Measurements from ENCODE around the gene CDK6. TPM values are rescaled to one million over a fixed set of nuclear protein-coding genes. Genes with fewer than 3 reads are reported as not detected.

CDK6 gene
- total RNA-seq, 2 donors from 2014 or later = 13.6 to 39.9 TPM

DNA sequence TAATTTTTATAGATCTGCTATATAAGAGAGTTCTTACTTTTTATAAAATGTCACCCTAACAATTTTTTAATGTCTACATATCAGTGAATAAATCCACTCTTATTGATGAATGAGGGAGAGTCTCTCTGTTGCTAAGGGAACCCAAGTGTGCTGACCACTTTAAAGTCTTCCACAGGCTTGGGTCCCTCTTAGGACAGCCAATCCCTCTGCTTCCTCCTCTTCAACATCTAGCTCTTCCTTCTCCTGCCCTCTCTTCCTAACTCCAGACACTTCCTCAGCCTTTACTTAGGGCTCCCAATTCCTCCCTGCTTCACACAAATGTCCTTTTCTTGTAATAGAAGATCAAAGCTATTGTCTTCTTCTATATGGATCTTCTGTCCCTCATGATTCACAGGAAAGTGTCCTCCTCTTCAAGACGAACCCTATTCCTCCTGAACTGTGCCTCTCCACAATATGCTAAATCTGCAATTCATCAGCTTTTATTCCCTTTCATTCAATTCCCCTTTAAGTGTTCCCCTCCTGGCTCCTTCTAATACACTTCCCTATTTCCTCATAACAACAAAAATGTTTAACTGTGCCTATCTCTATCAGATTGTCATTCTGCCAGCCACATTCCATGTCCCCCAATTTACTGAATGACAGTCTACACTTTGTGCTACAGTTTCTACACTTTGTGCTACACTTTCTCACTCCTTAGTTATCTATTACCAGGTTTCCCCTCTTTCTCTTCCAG lies 37.7 kb downstream of the CDK6 start:
- no peak overlapping the region for H3K4me3 ChIP-seq
- H3K27ac ChIP-seq = peak overlapping the region in 1 of 2 donors; percentile 11
- peaks cover 3% of the 10 kb centered on the region for H3K4me1 ChIP-seq (replicated peaks)
- WGBS = 29% methylated on average over 1 of the region's 1 CpG
- H3K36me3 ChIP-seq = no peaks in the 10 kb centered on the region
- DNase-seq (ENCODE audit: low spot score) = no peak
- H3K9me3 ChIP-seq = no peaks in the 10 kb centered on the region
- H3K27me3 ChIP-seq (replicated peaks; ENCODE audit: insufficient read depth) = no peaks in the 10 kb centered on the region
- intact Hi-C loops (cut with DNase I) = no loop called here
- TF ChIP-seq POLR2AphosphoS5 (IDR thresholded peaks at IDR 0.05) = no peak
- no peak for TF ChIP-seq POLR2A (IDR thresholded peaks at IDR 0.05)

DNA sequence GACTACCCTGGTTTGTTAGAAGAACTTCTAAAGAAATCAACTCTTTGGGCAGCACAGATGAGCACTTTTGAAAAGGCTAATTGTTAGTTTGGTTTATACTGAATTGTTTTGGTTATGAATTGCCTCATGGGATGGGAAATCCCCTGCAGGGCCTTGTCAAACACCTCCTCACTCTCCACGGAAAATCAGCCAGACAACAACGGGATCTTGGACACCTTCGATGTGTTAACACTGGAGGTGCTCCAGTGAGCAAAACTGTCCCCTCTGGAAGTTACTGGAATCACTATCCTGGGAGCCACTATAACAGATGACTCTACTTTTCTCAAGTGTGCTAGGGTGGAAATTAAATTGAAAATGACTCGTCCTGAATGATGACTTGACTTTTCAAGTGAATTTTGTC lies 38.7 kb downstream of the CDK6 start:
- WGBS = 41% methylated on average over 4 of the region's 4 CpGs
- H3K4me1 ChIP-seq (replicated peaks) = peaks cover 3% of the 10 kb centered on the region
- TF ChIP-seq POLR2AphosphoS5 (IDR thresholded peaks at IDR 0.05) (no peak), POLR2A (IDR thresholded peaks at IDR 0.05) (no peak)
- TF ChIP-seq, protein P1, sequence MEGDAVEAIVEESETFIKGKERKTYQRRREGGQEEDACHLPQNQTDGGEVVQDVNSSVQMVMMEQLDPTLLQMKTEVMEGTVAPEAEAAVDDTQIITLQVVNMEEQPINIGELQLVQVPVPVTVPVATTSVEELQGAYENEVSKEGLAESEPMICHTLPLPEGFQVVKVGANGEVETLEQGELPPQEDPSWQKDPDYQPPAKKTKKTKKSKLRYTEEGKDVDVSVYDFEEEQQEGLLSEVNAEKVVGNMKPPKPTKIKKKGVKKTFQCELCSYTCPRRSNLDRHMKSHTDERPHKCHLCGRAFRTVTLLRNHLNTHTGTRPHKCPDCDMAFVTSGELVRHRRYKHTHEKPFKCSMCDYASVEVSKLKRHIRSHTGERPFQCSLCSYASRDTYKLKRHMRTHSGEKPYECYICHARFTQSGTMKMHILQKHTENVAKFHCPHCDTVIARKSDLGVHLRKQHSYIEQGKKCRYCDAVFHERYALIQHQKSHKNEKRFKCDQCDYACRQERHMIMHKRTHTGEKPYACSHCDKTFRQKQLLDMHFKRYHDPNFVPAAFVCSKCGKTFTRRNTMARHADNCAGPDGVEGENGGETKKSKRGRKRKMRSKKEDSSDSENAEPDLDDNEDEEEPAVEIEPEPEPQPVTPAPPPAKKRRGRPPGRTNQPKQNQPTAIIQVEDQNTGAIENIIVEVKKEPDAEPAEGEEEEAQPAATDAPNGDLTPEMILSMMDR (IDR thresholded peaks at IDR 0.05) = no peak
- no peak overlapping the region for H3K4me3 ChIP-seq
- intact Hi-C loops (cut with DNase I) = no loop called here
- no peak for DNase-seq (ENCODE audit: low spot score)
- no peak overlapping the region for H3K27ac ChIP-seq
- no peaks in the 10 kb centered on the region for H3K36me3 ChIP-seq
- no peaks in the 10 kb centered on the region for H3K27me3 ChIP-seq (replicated peaks; ENCODE audit: insufficient read depth)
- H3K9me3 ChIP-seq = no peaks in the 10 kb centered on the region

DNA sequence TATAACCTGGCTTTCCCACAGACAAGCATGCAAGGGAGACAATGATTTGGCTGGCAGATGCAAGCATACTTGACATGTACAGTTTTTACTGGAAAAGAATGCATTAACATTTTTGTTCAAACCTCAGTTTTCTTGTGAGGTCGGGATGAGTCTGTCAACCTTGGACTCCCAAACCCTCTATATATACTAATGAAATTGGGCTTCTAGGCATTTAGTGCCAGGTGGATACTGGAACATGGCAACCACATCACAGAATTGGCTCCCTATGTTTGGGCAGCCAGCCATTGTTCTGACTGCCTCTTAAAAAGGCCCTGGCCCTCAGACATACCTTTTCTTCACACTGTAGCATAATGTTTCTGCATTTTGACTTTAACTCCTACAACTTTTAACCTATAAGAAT lies 39.1 kb downstream of the CDK6 start:
- peaks cover 3% of the 10 kb centered on the region for H3K4me1 ChIP-seq (replicated peaks)
- H3K9me3 ChIP-seq = no peaks in the 10 kb centered on the region
- H3K36me3 ChIP-seq = no peaks in the 10 kb centered on the region
- intact Hi-C loops (cut with DNase I) = no loop called here
- H3K4me3 ChIP-seq = no peak overlapping the region
- no peak overlapping the region for H3K27ac ChIP-seq
- TF ChIP-seq POLR2AphosphoS5 (IDR thresholded peaks at IDR 0.05) = no peak
- TF ChIP-seq, protein P1 (IDR thresholded peaks at IDR 0.05) = no peak
- no peak for TF ChIP-seq POLR2A (IDR thresholded peaks at IDR 0.05)
- 17% methylated on average over 1 of the region's 1 CpG for WGBS
- no peaks in the 10 kb centered on the region for H3K27me3 ChIP-seq (replicated peaks; ENCODE audit: insufficient read depth)
- DNase-seq (ENCODE audit: low spot score) = no peak

DNA sequence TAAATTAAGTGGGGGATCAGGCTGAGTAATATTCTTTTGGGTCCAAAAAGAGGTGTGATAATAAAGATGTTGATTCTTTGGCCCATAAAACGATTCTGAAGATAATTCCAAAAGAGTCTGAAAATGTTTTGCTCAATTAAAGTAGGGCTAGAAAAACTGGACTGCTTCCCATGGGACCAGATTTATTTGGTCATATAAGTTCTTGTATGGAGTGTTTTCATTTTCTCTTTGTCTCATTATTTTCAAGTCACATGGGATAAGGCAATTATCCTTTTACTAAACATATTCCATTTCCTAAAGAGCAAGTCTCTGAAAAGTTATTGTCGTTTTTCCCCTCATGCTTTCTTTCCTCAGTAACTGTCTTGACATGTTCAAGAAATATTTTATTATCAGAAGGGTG lies 41.5 kb downstream of the CDK6 start:
- H3K4me1 ChIP-seq (replicated peaks) = peaks cover 3% of the 10 kb centered on the region
- H3K4me3 ChIP-seq = no peak overlapping the region
- TF ChIP-seq, protein P1 (IDR thresholded peaks at IDR 0.05) = no peak
- TF ChIP-seq POLR2A (IDR thresholded peaks at IDR 0.05) = no peak
- no peak for TF ChIP-seq POLR2AphosphoS5 (IDR thresholded peaks at IDR 0.05)
- intact Hi-C loops (cut with DNase I) = no loop called here
- no peaks in the 10 kb centered on the region for H3K27me3 ChIP-seq (replicated peaks; ENCODE audit: insufficient read depth)
- H3K9me3 ChIP-seq = no peaks in the 10 kb centered on the region
- 10% methylated on average over 2 of the region's 2 CpGs for WGBS
- no peak for DNase-seq (ENCODE audit: low spot score)
- H3K27ac ChIP-seq = no peak overlapping the region
- no peaks in the 10 kb centered on the region for H3K36me3 ChIP-seq

DNA sequence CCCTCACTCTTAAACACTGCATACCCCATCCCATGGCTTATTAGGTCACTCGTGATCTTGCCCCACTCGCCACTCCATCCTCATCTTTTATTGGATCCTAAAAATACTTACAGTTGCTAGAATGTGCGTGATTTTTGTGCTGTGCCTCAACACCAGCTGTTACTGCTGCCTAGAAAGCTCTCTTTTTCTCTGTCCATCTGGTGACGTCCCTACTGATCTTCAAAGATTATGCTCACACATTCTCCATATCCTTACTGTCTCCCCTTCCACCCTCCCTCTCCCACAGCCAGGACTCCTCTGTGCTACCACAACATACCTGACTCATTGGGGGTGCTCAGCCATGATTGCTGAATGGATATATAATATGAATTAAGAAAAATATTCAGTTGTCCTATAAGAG lies 42.0 kb downstream of the CDK6 start:
- WGBS = 62% methylated on average over 4 of the region's 4 CpGs
- no peak for DNase-seq (ENCODE audit: low spot score)
- H3K27me3 ChIP-seq (replicated peaks; ENCODE audit: insufficient read depth) = no peaks in the 10 kb centered on the region
- peaks cover 3% of the 10 kb centered on the region for H3K4me1 ChIP-seq (replicated peaks)
- intact Hi-C loops (cut with DNase I) = no loop called here
- no peak for TF ChIP-seq POLR2A (IDR thresholded peaks at IDR 0.05)
- TF ChIP-seq POLR2AphosphoS5 (IDR thresholded peaks at IDR 0.05) = no peak
- TF ChIP-seq, protein P1 (IDR thresholded peaks at IDR 0.05) = no peak
- no peaks in the 10 kb centered on the region for H3K9me3 ChIP-seq
- no peak overlapping the region for H3K4me3 ChIP-seq
- H3K36me3 ChIP-seq = no peaks in the 10 kb centered on the region
- H3K27ac ChIP-seq = no peak overlapping the region

All from prostate gland (tissue), 2 donors.